MM.1S (cell line): ENCODE measurements around the gene BMP2K.

Experiments
- CTCF ChIP-seq: fragments of 300-600 bp; sonication (generic); IDR thresholded peaks from 2 replicates; pipeline ENCODE4 v1.5.1; 2016; ENCODE audit warnings: antibody characterized with exemption, low read length, mixed read lengths
- EZH2 ChIP-seq: fragments of 300-600 bp; sonication (generic); optimal IDR thresholded peaks from 2 replicates; pipeline ENCODE3; 2017; ENCODE audit warnings: low read depth, mild to moderate bottlenecking, antibody characterized with exemption, low read length, mixed read lengths
- EZH2phosphoT487 ChIP-seq: fragments of 300-600 bp; sonication (generic); IDR thresholded peaks from 2 replicates; pipeline ENCODE4 v1.6.1; 2018; ENCODE audit warnings: antibody characterized with exemption, low read length

GRCh38 chr4:78735697-78736096 lies 40.5 kb upstream of the BMP2K start:
- TF ChIP-seq CTCF: no peak
- no peak for TF ChIP-seq EZH2
- TF ChIP-seq EZH2phosphoT487: no peak
